Astrocyte of the spinal cord (primary cell): ENCODE data around the gene SLC30A3.

Experiments used
- DNase-seq: peaks from one replicate; pipeline ENCODE4 v3.0.0; 2011; ENCODE audit warnings: low read depth, low spot score
- H3K4me3 ChIP-seq: 2 replicates; pipeline ENCODE4 v1.5.1; 2011; ENCODE audit warnings: low read depth, mild to moderate bottlenecking, low read length, moderate library complexity
- CTCF ChIP-seq: IDR thresholded peaks from 2 replicates; pipeline ENCODE4 v1.5.1; 2012; ENCODE audit warnings: low read depth, mild to moderate bottlenecking, low read length, inconsistent platforms
- in situ Hi-C: cut with HindIII; loops from 2 replicates; pipeline ENCODE4 v1.10.0; 2017; ENCODE audit warnings: low sequenced_read_pairs

Gene SLC30A3

GRCh38 chr2:27261926-27262298 is 935 bp downstream of the SLC30A3 start:
- no peak for DNase-seq
- H3K4me3 ChIP-seq = no peak overlapping the region
- in situ Hi-C loops = loop anchor here (25.0 kb wide), 1 partner anchor 150 kb away; the partner anchor contains the start of genes ABHD1 and CGREF1
- TF ChIP-seq CTCF = no peak

GRCh38 chr2:27261241-27261925 is 1.5 kb downstream of the SLC30A3 start:
- no peak for TF ChIP-seq CTCF
- H3K4me3 ChIP-seq = no peak overlapping the region
- in situ Hi-C loops = loop anchor here (25.0 kb wide), 1 partner anchor 149 kb away; the partner anchor contains the start of genes ABHD1 and CGREF1
- DNase-seq = no peak

GRCh38 chr2:27258051-27258450 is 4.8 kb downstream of the SLC30A3 start:
- in situ Hi-C loops = loop anchor here (25.0 kb wide), 1 partner anchor 146 kb away; the partner anchor contains the start of genes ABHD1 and CGREF1

GRCh38 chr2:27256855-27257454 is 5.9 kb downstream of the SLC30A3 start:
- DNase-seq = no peak
- no peak for TF ChIP-seq CTCF
- no peak overlapping the region for H3K4me3 ChIP-seq
- in situ Hi-C loops = loop anchor here (25.0 kb wide), 1 partner anchor 145 kb away; the partner anchor contains the start of genes ABHD1 and CGREF1

More at GRCh38 chr2:27258051-27258450, 4.8 kb downstream of the SLC30A3 start:
- TF ChIP-seq CTCF = no peak
- no peak for DNase-seq
- H3K4me3 ChIP-seq = no peak overlapping the region

GRCh38 chr2:27255660-27256059 is 7.2 kb downstream of the SLC30A3 start:
- peak; percentile 24 for DNase-seq
- TF ChIP-seq CTCF = no peak
- no peak overlapping the region for H3K4me3 ChIP-seq
- in situ Hi-C loops = loop anchor here (25.0 kb wide), 1 partner anchor 143 kb away; the partner anchor contains the start of genes ABHD1 and CGREF1

- in situ Hi-C loops = loop anchor here (25.0 kb wide), 1 partner anchor 143 kb away; the partner anchor contains the start of genes ABHD1 and CGREF1
- no peak for DNase-seq
- no peak overlapping the region for H3K4me3 ChIP-seq
- TF ChIP-seq CTCF = no peak
Observed at GRCh38 chr2:27255187-27255586, 7.7 kb downstream of the SLC30A3 start.
